GM12878 (cell line): ENCODE measurements around the gene MYO7B. TPM values are rescaled to one million over a fixed set of nuclear protein-coding genes. Genes with fewer than 3 reads are reported as not detected.

Experiments
- ATAC-seq: fragments of 200-7000 bp; cut with Tn5 transposase; 3 replicates; pipeline ENCODE4 v1.9.1; 2020; ENCODE audit warnings: mild to moderate bottlenecking, moderate library complexity
- BruUV-seq: library from RNA; stranded (reverse); fragments of 400-500 nt; replicated peaks from 2 replicates; lab custom pipeline; 2021; lab: Mats Ljungman, UMichigan
- CTCF ChIA-PET: fragments of 300-600 bp; sonication (Branson Sonifier 250); formaldehyde crosslinking; extraction: SDS; loops from one replicate; lab custom pipeline; 2021; ENCODE audit warnings: inconsistent platforms; lab: Yijun Ruan, JAX
- POLR2A ChIA-PET: fragments of 350-600 bp; formaldehyde crosslinking; extraction: SDS; loops from one replicate; lab custom pipeline; 2021; ENCODE audit warnings: inconsistent platforms; lab: Charles Lee
- RAD21 ChIA-PET: fragments of 300-600 bp; sonication (Branson Sonifier 250); formaldehyde crosslinking; loops from one replicate; lab custom pipeline; 2023; ENCODE audit warnings: antibody characterized with exemption; ENCODE audit not compliant: unreplicated experiment; lab: Charles Lee
- SMC1A ChIA-PET: fragments of 300-600 bp; sonication (Branson Sonifier 250); formaldehyde crosslinking; loops from one replicate; lab custom pipeline; 2023; ENCODE audit not compliant: unreplicated experiment, uncharacterized antibody; lab: Charles Lee
- DNase-seq: peaks from one replicate; pipeline ENCODE4 v3.0.0-alpha.2; 2011; ENCODE audit warnings: low read depth, low spot score
- FAIRE-seq: peaks from 3 replicates; lab custom pipeline; 2011; peaks lifted over from hg19 to GRCh38; lab: Jason Lieb, UNC
- H2AFZ ChIP-seq: 2 replicates; pipeline ENCODE4 v1.6.0; 2011; ENCODE audit warnings: low read depth, low read length, control low read depth; ENCODE audit not compliant: control insufficient read depth
- H3K27ac ChIP-seq: 2 replicates; pipeline ENCODE4 v1.5.1; 2011; ENCODE audit warnings: control low read depth; ENCODE audit not compliant: control insufficient read depth, insufficient read depth
- H3K27me3 ChIP-seq, 2 experiments: replicated peaks in 1 of 2; 2 replicates each; pipeline versions ENCODE4 v1.6.0 to v1.6.1; 2011; ENCODE audit warnings: low read length in 1 of 2; ENCODE audit not compliant: control insufficient read depth in 2 of 2, insufficient read depth in 2 of 2
- H3K36me3 ChIP-seq, 2 experiments: 2 replicates each; pipeline ENCODE4 v1.5.1; 2011; ENCODE audit warnings: low read length in 1 of 2; ENCODE audit not compliant: control insufficient read depth in 2 of 2, insufficient read depth in 2 of 2
- H3K4me1 ChIP-seq: 2 replicates; pipeline ENCODE4 v1.6.1; 2011; ENCODE audit warnings: mild to moderate bottlenecking, low read length, moderate library complexity, mixed read lengths; ENCODE audit not compliant: control insufficient read depth, insufficient read depth
- H3K4me2 ChIP-seq: 2 replicates; pipeline ENCODE4 v1.6.0; 2011; ENCODE audit warnings: control low read depth; ENCODE audit not compliant: control insufficient read depth, insufficient read depth
- H3K4me3 ChIP-seq: fragments of 200-600 bp; sonication (generic); 2 replicates; pipeline ENCODE4 v1.5.1; 2016
- H3K79me2 ChIP-seq: 2 replicates; pipeline ENCODE4 v1.6.0; 2011; ENCODE audit warnings: low read length; ENCODE audit not compliant: control insufficient read depth, insufficient read depth
- H3K9ac ChIP-seq: 2 replicates; pipeline ENCODE4 v1.8.0; 2011; ENCODE audit warnings: low read length, control low read depth, mixed read lengths; ENCODE audit not compliant: control insufficient read depth, insufficient read depth
- H3K9me3 ChIP-seq: replicated peaks from 3 replicates; pipeline ENCODE4 v1.5.1; 2011; ENCODE audit warnings: mild to moderate bottlenecking, low read length; ENCODE audit not compliant: control insufficient read depth, insufficient read depth
- H4K20me1 ChIP-seq: 2 replicates; pipeline ENCODE4 v1.6.0; 2011; ENCODE audit not compliant: control insufficient read depth, insufficient read depth
- BMI1 ChIP-seq: fragments of 450-650 bp; IDR thresholded peaks from 2 replicates; pipeline ENCODE4 v1.6.1; 2016; ENCODE audit warnings: mild to moderate bottlenecking, moderate library complexity, borderline replicate concordance
- E4F1 ChIP-seq: fragments of 450-650 bp; IDR thresholded peaks from 2 replicates; pipeline ENCODE4 v1.6.1; 2018; ENCODE audit warnings: borderline replicate concordance, mild to moderate bottlenecking; ENCODE audit not compliant: partially characterized antibody
- EED ChIP-seq: sonication (generic); IDR thresholded peaks from 2 replicates; pipeline ENCODE4 v1.6.1; 2016; ENCODE audit warnings: antibody characterized with exemption, low read depth
- FOXK2 ChIP-seq: fragments of 450-650 bp; IDR thresholded peaks from 2 replicates; pipeline ENCODE4 v1.6.1; 2017; ENCODE audit warnings: mild to moderate bottlenecking, moderate library complexity
- FOXM1 ChIP-seq: IDR thresholded peaks from 2 replicates; pipeline ENCODE4 v1.6.1; 2012; ENCODE audit warnings: low read depth, mild to moderate bottlenecking, inconsistent platforms, low read length, moderate library complexity
- IRF4 ChIP-seq: IDR thresholded peaks from 2 replicates; pipeline ENCODE4 v1.6.1; 2011; ENCODE audit warnings: low read depth, low read length
- KAT2A ChIP-seq: conservative IDR thresholded peaks from 2 replicates; pipeline ENCODE4 v1.6.1; 2011; ENCODE audit warnings: low read depth, low read length; ENCODE audit not compliant: control insufficient read depth
- MEF2A ChIP-seq: IDR thresholded peaks from 2 replicates; pipeline ENCODE4 v1.6.1; 2011; ENCODE audit warnings: low read depth, mild to moderate bottlenecking, low read length, moderate library complexity; ENCODE audit not compliant: insufficient read depth
- NR2C1 ChIP-seq: fragments of 450-650 bp; IDR thresholded peaks from 2 replicates; pipeline ENCODE4 v1.6.1; 2017; ENCODE audit warnings: antibody characterized with exemption, mild to moderate bottlenecking, moderate library complexity
- PML ChIP-seq: IDR thresholded peaks from 2 replicates; pipeline ENCODE4 v1.6.1; 2012; ENCODE audit warnings: low read length, inconsistent platforms
- SMAD5 ChIP-seq: IDR thresholded peaks from 2 replicates; pipeline ENCODE4 v1.6.1; 2016; ENCODE audit warnings: antibody characterized with exemption, low read depth
- SPI1 ChIP-seq: IDR thresholded peaks from 2 replicates; pipeline ENCODE4 v1.6.1; 2011; ENCODE audit warnings: low read depth, mild to moderate bottlenecking, low read length, moderate library complexity, borderline replicate concordance; ENCODE audit not compliant: insufficient read depth
- WRNIP1 ChIP-seq: IDR thresholded peaks from 2 replicates; pipeline ENCODE4 v1.6.1; 2011; ENCODE audit warnings: low read depth, low read length, improper control_type of control experiment, borderline replicate concordance
- WGBS: methylation state at CpG from one replicate; pipeline ENCODE4 v1.1.6; 2016; ENCODE audit warnings: low lambda C conversion rate; ENCODE audit not compliant: insufficient replicate concordance, insufficient coverage; ENCODE audit errors: missing lambda C conversion rate; 5-methylcytosine and 5-hydroxymethylcytosine counted together
- in situ Hi-C: fragments of 300-500 bp; cut with MboI; formaldehyde crosslinking; loops from 9 replicates; pipeline ENCODE4 v1.14.3; 2018; ENCODE audit warnings: mixed read lengths
- intact Hi-C: fragments of 100-400 bp; cut with micrococcal nuclease; formaldehyde crosslinking; loops from one replicate; pipeline ENCODE4 v1.14.2; 2022; ENCODE audit not compliant: unreplicated experiment
- polyA plus RNA-seq, 11 experiments: library from polyadenylated mRNA; depleted of rRNA in 4 of 11; unstranded in 6 of 11; stranded (reverse) in 5 of 11; fragments of >200 nt; fragmentation: Nextera tagmentation in 4 of 11; fragmentation: Illumina TruSeq in 1 of 11; extraction: Ambion mirVana in 4 of 11; extraction: Trizol in 1 of 11; gene quantifications; 1 replicate in 1 of 11; 2 replicates in 10 of 11; pipeline versions ENCODE4 v1.2.1 to v1.2.3, GENCODE V29; 2011 to 2016; ENCODE audit warnings: inconsistent platforms in 2 of 11, missing spikeins in 2 of 11, low read depth in 1 of 11
- total RNA-seq, 4 experiments: library from RNA; depleted of rRNA in 3 of 4; stranded (reverse); fragments of >200 nt in 3 of 4; fragmentation: Illumina TruSeq in 1 of 4; extraction: Trizol in 1 of 4; gene quantifications; 2 replicates each; pipeline versions ENCODE4 v1.2.1 to v1.2.3, GENCODE V29; 2013 to 2021
- TF ChIP-seq, protein P1 (sequence below): IDR thresholded peaks from 2 replicates; pipeline ENCODE4 v1.6.1; 2011; ENCODE audit warnings: borderline replicate concordance, low read depth, mild to moderate bottlenecking, moderate library complexity, mixed read lengths, low read length; ENCODE audit not compliant: insufficient read depth; ENCODE audit errors: extremely low read length
- TF ChIP-seq, protein P2 (sequence below): IDR thresholded peaks from 2 replicates; pipeline ENCODE4 v1.6.1; 2012; ENCODE audit warnings: mild to moderate bottlenecking, low read depth, low read length

The MYO7B gene
- total and polyA plus RNA-seq, 10 of the 15 experiments (the other 5 are each of a cell fraction or from before 2014, with no cell fraction given) = 0.08 to 4.8 (median 1.2) TPM

DNA sequence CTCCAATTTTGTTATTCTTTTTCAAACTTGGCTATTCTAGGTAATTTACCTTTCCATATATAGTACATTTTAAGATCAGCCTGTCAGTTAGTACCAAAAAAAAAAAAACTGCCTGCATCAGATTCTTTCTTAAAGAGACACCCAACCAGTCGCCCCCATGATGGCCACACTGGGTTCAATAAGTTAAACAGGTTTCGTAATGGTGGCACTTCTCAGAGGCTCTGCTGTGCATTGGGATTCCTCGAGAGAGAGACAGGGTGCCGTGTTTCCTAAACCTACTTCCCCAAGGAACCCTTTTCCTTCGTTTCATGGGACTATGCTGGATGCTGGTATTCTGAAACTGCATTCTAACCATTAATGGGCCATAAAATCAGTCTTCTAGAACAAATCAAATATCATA is 37.4 kb downstream of the MYO7B start:
- ATAC-seq (no peak), DNase-seq (no peak)
- Histone ChIP-seq H2AFZ (no peak overlapping the region), H3K27ac (no peak overlapping the region), H3K4me2 (no peak overlapping the region)
- intact Hi-C loops = no loop called here
- in situ Hi-C loops = no loop called here
- TF ChIP-seq BMI1 = no peak
- no peak for TF ChIP-seq MEF2A
- TF ChIP-seq IRF4 = no peak
- no peak for TF ChIP-seq E4F1
- no peak for TF ChIP-seq FOXK2
- no peak for TF ChIP-seq SMAD5
- TF ChIP-seq KAT2A = no peak
- TF ChIP-seq FOXM1 = no peak
- TF ChIP-seq WRNIP1 = no peak
- no peak for TF ChIP-seq PML
- TF ChIP-seq, protein P1, sequence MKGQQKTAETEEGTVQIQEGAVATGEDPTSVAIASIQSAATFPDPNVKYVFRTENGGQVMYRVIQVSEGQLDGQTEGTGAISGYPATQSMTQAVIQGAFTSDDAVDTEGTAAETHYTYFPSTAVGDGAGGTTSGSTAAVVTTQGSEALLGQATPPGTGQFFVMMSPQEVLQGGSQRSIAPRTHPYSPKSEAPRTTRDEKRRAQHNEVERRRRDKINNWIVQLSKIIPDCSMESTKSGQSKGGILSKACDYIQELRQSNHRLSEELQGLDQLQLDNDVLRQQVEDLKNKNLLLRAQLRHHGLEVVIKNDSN = no peak
- TF ChIP-seq SPI1 = no peak
- TF ChIP-seq, protein P2, sequence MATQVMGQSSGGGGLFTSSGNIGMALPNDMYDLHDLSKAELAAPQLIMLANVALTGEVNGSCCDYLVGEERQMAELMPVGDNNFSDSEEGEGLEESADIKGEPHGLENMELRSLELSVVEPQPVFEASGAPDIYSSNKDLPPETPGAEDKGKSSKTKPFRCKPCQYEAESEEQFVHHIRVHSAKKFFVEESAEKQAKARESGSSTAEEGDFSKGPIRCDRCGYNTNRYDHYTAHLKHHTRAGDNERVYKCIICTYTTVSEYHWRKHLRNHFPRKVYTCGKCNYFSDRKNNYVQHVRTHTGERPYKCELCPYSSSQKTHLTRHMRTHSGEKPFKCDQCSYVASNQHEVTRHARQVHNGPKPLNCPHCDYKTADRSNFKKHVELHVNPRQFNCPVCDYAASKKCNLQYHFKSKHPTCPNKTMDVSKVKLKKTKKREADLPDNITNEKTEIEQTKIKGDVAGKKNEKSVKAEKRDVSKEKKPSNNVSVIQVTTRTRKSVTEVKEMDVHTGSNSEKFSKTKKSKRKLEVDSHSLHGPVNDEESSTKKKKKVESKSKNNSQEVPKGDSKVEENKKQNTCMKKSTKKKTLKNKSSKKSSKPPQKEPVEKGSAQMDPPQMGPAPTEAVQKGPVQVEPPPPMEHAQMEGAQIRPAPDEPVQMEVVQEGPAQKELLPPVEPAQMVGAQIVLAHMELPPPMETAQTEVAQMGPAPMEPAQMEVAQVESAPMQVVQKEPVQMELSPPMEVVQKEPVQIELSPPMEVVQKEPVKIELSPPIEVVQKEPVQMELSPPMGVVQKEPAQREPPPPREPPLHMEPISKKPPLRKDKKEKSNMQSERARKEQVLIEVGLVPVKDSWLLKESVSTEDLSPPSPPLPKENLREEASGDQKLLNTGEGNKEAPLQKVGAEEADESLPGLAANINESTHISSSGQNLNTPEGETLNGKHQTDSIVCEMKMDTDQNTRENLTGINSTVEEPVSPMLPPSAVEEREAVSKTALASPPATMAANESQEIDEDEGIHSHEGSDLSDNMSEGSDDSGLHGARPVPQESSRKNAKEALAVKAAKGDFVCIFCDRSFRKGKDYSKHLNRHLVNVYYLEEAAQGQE = no peak
- no peak for TF ChIP-seq NR2C1
- no peak for TF ChIP-seq EED
- TF ChIP-seq, all 136 proteins: peak for 0
- Histone ChIP-seq H3K36me3 (no peaks in the 10 kb centered on the region), H3K4me3 (no peak overlapping the region), H3K9me3 (no peaks in the 10 kb centered on the region), H3K79me2 (no peaks in the 10 kb centered on the region), H3K9ac (no peak overlapping the region), H4K20me1 (no peaks in the 10 kb centered on the region), H3K4me1 (peaks cover 23% of the 10 kb centered on the region), H3K27me3 (no peaks in the 10 kb centered on the region; a peak in 2 of 4 replicates)
- FAIRE-seq = no peak
- ChIA-PET RAD21 (no interaction called here), SMC1A (no interaction called here), POLR2A (no interaction called here), CTCF (no interaction called here)
- BruUV-seq = no TSS peak
- WGBS = 73% methylated on average over 5 of the region's 5 CpGs
